IPS-20b (cell line): Measurements from ENCODE around the gene PROZ.
"Not testable (repeated sequence)": the region's sequence is repeated elsewhere in the genome, so short reads cannot be mapped to it uniquely, and the experiment has no call there.

Experiments used
- H3K27ac ChIP-seq: one replicate; pipeline ENCODE4 v1.5.1; 2013; ENCODE audit warnings: low read length
- H3K27me3 ChIP-seq: 2 replicates; pipeline ENCODE4 v1.6.1; 2013; ENCODE audit warnings: mild to moderate bottlenecking, low read length, inconsistent platforms; ENCODE audit not compliant: insufficient read depth
- H3K36me3 ChIP-seq: 2 replicates; pipeline ENCODE4 v1.6.1; 2013; ENCODE audit warnings: low read depth, mild to moderate bottlenecking, inconsistent platforms, low read length, moderate library complexity; ENCODE audit not compliant: insufficient read depth
- H3K4me1 ChIP-seq: 2 replicates; pipeline ENCODE4 v1.6.1; 2013; ENCODE audit warnings: mild to moderate bottlenecking, control low read depth, inconsistent platforms, low read length, moderate library complexity; ENCODE audit not compliant: insufficient read depth
- H3K4me3 ChIP-seq: 2 replicates; pipeline ENCODE4 v1.5.1; 2013; ENCODE audit warnings: mild to moderate bottlenecking, low read length, inconsistent platforms
- H3K9ac ChIP-seq: 2 replicates; pipeline ENCODE4 v1.6.1; 2013; ENCODE audit warnings: low read depth, mild to moderate bottlenecking, inconsistent platforms, low read length, moderate library complexity
- H3K9me3 ChIP-seq: 2 replicates; pipeline ENCODE4 v1.6.1; 2013; ENCODE audit warnings: mild to moderate bottlenecking, low read depth, low read length, inconsistent platforms; ENCODE audit not compliant: insufficient read depth

Gene PROZ

DNA sequence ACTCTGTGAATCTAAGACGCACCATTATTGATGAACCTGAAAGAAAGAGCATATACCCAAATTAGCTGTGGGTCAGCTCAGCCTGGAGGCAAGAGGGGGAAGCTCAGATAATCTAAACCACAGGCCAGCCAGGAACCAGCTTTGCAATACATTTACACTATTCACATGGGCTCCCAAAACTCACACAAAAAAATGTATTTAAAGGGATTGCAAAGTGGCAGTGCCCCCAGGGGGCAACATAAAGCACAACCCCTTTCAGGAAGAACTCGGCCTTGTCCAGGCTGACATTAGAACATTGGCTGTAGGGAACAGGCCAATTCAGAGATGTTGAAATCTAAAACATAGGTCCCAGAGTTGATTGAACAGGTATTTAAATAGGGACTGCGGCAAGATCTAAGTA is 3.2 kb upstream of the PROZ start:
- no peaks in the 10 kb centered on the region for H3K9me3 ChIP-seq
- no peaks in the 10 kb centered on the region for H3K36me3 ChIP-seq
- no peak overlapping the region for H3K27ac ChIP-seq
- no peak overlapping the region for H3K9ac ChIP-seq
- H3K4me3 ChIP-seq = no peak overlapping the region
- peaks cover 28% of the 10 kb centered on the region for H3K27me3 ChIP-seq
- peaks cover 12% of the 10 kb centered on the region; the same call in 1 of the 2 replicates for H3K4me1 ChIP-seq

GRCh38 chr13:113155982-113156655 is 2.3 kb upstream of the PROZ start:
- Histone ChIP-seq H3K9me3 (no peaks in the 10 kb centered on the region), H3K27me3 (peaks cover 27% of the 10 kb centered on the region), H3K4me1 (peaks cover 12% of the 10 kb centered on the region; the same call in 1 of the 2 replicates), H3K9ac (no peak overlapping the region), H3K27ac (no peak overlapping the region), H3K4me3 (no peak overlapping the region), H3K36me3 (no peaks in the 10 kb centered on the region)

- H3K4me1 ChIP-seq = peaks cover 9% of the 10 kb centered on the region; the same call in 1 of the 2 replicates
- no peaks in the 10 kb centered on the region for H3K36me3 ChIP-seq
- peaks cover 14% of the 10 kb centered on the region for H3K27me3 ChIP-seq
- H3K9ac ChIP-seq = no peak overlapping the region
- H3K4me3 ChIP-seq = no peak overlapping the region
- H3K9me3 ChIP-seq = no peaks in the 10 kb centered on the region
- H3K27ac ChIP-seq = no peak overlapping the region
Observed at GRCh38 chr13:113157206-113157928, 1.1 kb upstream of the PROZ start.

- Histone ChIP-seq H3K9me3 (no peaks in the 10 kb centered on the region), H3K36me3 (no peaks in the 10 kb centered on the region), H3K27me3 (no peaks in the 10 kb centered on the region; the same call in 1 of the 2 replicates), H3K9ac (no peak overlapping the region), H3K4me1 (peaks cover 8% of the 10 kb centered on the region; the same call in 1 of the 2 replicates), H3K4me3 (no peak overlapping the region), H3K27ac (no peak overlapping the region)
Observed at GRCh38 chr13:113158946-113159345, 498 bp downstream of the PROZ start.

- no peaks in the 10 kb centered on the region for H3K36me3 ChIP-seq
- peaks cover 8% of the 10 kb centered on the region; the same call in 1 of the 2 replicates for H3K4me1 ChIP-seq
- H3K4me3 ChIP-seq = no peak overlapping the region
- no peak overlapping the region for H3K9ac ChIP-seq
- H3K27me3 ChIP-seq = no peaks in the 10 kb centered on the region; the same call in 1 of the 2 replicates
- H3K27ac ChIP-seq = no peak overlapping the region
- H3K9me3 ChIP-seq = no peaks in the 10 kb centered on the region
Observed at GRCh38 chr13:113159701-113160100, 1.3 kb downstream of the PROZ start.

- Histone ChIP-seq H3K4me1 (peaks cover 8% of the 10 kb centered on the region; the same call in 1 of the 2 replicates), H3K9me3 (no peaks in the 10 kb centered on the region), H3K27me3 (no peaks in the 10 kb centered on the region; the same call in 1 of the 2 replicates), H3K36me3 (no peaks in the 10 kb centered on the region), H3K9ac (no peak overlapping the region), H3K27ac (no peak overlapping the region), H3K4me3 (no peak overlapping the region)
Observed at GRCh38 chr13:113160983-113161382, 2.5 kb downstream of the PROZ start.

- H3K27me3 ChIP-seq = no peaks in the 10 kb centered on the region; the same call in 1 of the 2 replicates
Observed at GRCh38 chr13:113161433-113161832, 3.0 kb downstream of the PROZ start.

DNA sequence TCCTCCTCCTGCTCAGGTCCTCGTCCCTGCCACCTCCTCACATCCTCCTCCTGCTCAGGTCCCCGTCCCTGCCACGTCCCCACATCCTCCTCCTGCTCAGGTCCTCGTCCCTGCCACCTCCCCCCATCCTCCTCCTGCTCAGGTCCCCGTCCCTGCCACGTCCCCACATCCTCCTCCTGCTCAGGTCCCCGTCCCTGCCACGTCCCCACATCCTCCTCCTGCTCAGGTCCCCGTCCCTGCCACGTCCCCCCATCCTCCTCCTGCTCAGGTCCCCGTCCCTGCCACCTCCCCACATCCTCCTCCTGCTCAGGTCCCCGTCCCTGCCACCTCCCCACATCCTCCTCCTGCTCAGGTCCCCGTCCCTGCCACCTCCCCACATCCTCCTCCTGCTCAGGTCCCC is 3.5 kb downstream of the PROZ start:
- H3K27ac ChIP-seq, H3K9ac ChIP-seq, H3K4me1 ChIP-seq, H3K27me3 ChIP-seq, H3K36me3 ChIP-seq, H3K4me3 ChIP-seq, H3K9me3 ChIP-seq: not testable (repeated sequence)

More at GRCh38 chr13:113161433-113161832, 3.0 kb downstream of the PROZ start:
- Histone ChIP-seq H3K9ac (no peak overlapping the region), H3K27ac (no peak overlapping the region), H3K4me1 (peaks cover 8% of the 10 kb centered on the region; the same call in 1 of the 2 replicates), H3K36me3 (no peaks in the 10 kb centered on the region), H3K4me3 (no peak overlapping the region), H3K9me3 (no peaks in the 10 kb centered on the region)

DNA sequence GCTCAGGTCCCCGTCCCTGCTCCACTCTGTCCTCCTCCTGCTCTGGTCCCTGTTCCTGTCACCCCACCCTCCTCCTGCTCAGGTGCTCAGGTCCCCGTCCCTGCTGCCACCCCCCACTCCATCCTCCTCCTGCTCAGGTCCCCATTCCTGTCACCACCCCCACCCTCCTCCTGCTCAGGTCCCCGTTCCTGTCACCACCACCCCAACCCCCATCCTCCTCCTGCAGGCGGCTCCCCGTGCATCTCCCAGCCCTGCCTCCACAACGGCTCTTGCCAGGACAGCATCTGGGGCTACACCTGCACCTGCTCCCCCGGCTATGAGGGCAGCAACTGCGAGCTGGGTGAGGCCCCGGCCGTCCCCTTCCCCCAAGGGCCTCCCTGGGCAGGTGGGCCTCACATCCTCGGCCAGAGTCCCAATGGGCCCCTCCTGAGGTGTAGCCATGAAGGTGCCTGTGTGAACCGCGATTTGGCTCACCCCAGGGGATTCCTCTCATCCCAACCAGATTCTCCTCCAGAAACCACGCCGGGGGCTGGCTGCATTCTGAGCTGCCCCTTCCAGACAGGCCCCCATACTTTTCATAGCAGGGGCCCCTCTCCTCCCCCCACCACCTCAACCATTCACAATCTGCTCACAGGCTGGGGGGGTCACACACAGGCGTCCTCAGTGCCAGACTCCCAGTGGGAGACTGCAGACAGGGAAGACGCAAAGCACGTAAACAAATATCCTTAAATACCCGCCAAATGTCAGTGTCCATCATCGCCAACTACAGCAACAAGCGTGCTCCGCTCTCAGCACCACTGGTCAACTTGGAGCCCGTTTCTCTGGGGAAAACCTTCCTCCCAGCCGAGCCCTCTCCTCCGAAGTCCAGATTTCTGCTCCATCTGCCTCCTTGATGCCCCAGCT is 4.6 kb downstream of the PROZ start:
- Histone ChIP-seq H3K36me3 (0 out of 2 replicates have a peak, but pooled peaks cover 4% of the 10 kb centered on the region), H3K9me3 (no peaks in the 10 kb centered on the region), H3K27ac (no peak overlapping the region)

DNA sequence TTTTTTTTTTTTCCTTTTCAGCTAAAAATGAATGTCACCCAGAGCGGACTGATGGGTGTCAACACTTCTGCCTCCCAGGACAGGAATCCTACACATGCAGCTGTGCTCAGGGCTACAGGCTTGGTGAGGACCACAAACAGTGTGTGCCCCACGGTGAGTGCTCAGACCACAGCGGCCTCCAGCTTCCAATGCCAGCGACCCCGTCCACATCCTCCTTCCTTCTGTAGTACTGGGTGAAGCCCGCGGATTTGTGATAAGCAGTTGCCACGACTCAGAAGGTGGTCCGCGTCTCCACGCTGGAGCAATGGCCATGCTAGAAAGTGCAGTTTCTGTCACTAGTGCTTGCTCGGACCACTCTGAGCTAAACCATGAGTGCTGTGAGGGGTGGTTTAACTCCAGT is 6.0 kb downstream of the PROZ start:
- Histone ChIP-seq H3K36me3 (peaks cover 17% of the 10 kb centered on the region; the same call in 1 of the 2 replicates), H3K27me3 (no peaks in the 10 kb centered on the region), H3K9ac (no peak overlapping the region), H3K9me3 (no peaks in the 10 kb centered on the region), H3K27ac (no peak overlapping the region), H3K4me1 (peaks cover 4% of the 10 kb centered on the region; the same call in 1 of the 2 replicates), H3K4me3 (no peak overlapping the region)

More for the DNA sequence above, 4.6 kb downstream of the PROZ start:
- Histone ChIP-seq H3K4me3 (no peak overlapping the region), H3K9ac (no peak overlapping the region), H3K27me3 (no peaks in the 10 kb centered on the region), H3K4me1 (peaks cover 8% of the 10 kb centered on the region; the same call in 1 of the 2 replicates)

GRCh38 chr13:113166266-113166665 is 7.8 kb downstream of the PROZ start:
- H3K36me3 ChIP-seq = peaks cover 31% of the 10 kb centered on the region; the same call in 1 of the 2 replicates

More at GRCh38 chr13:113166266-113166665, 7.8 kb downstream of the PROZ start:
- Histone ChIP-seq H3K4me1 (peaks cover 4% of the 10 kb centered on the region; the same call in 1 of the 2 replicates), H3K4me3 (no peak overlapping the region), H3K9me3 (no peaks in the 10 kb centered on the region), H3K27me3 (no peaks in the 10 kb centered on the region), H3K27ac (no peak overlapping the region), H3K9ac (no peak overlapping the region)
